Neural cell (in vitro differentiated cells): ENCODE data around the gene PRR36. TPM values are rescaled to one million over a fixed set of nuclear protein-coding genes. Genes with fewer than 3 reads are reported as not detected.
"Not testable (repeated sequence)": the region's sequence is repeated elsewhere in the genome, so short reads cannot be mapped to it uniquely, and the experiment has no call there.

Experiments used
- H2AFZ ChIP-seq: fragments of 200-600, 300-800 bp; sonication (generic), shearing (Covaris generic); 2 replicates; pipeline ENCODE4 v1.6.0; 2014; ENCODE audit warnings: low read depth, mild to moderate bottlenecking, antibody characterized with exemption, low read length, moderate library complexity
- H3F3A ChIP-seq: fragments of 200-600 bp; shearing (Covaris generic); 2 replicates; pipeline ENCODE4 v1.6.1; 2016; ENCODE audit warnings: mild to moderate bottlenecking, moderate library complexity, mixed read lengths, antibody characterized with exemption, low read length; ENCODE audit not compliant: insufficient read depth, poor library complexity, severe bottlenecking
- H3K27ac ChIP-seq: fragments of 200-600, 300-800 bp; sonication (generic), shearing (Covaris generic); 2 replicates; pipeline ENCODE4 v1.5.1; 2014; ENCODE audit warnings: mild to moderate bottlenecking, low read length, moderate library complexity
- H3K27me3 ChIP-seq: fragments of 300-800, 200-600 bp; sonication (generic), shearing (Covaris generic); 2 replicates; pipeline ENCODE4 v1.6.0; 2014; ENCODE audit warnings: mild to moderate bottlenecking, low read depth, low read length, moderate library complexity; ENCODE audit not compliant: insufficient read depth
- H3K36me3 ChIP-seq: fragments of 300-800, 200-600 bp; sonication (generic), shearing (Covaris generic); 2 replicates; pipeline ENCODE4 v1.5.1; 2014; ENCODE audit warnings: mild to moderate bottlenecking, antibody characterized with exemption, low read length, moderate library complexity; ENCODE audit not compliant: insufficient read depth
- H3K4me2 ChIP-seq: fragments of 300-800, 200-600 bp; sonication (generic), shearing (Covaris generic); 2 replicates; pipeline ENCODE4 v1.6.0; 2014; ENCODE audit warnings: mild to moderate bottlenecking, low read length
- H3K4me3 ChIP-seq: fragments of 300-800, 200-600 bp; sonication (generic), shearing (Covaris generic); 2 replicates; pipeline ENCODE4 v1.5.1; 2014; ENCODE audit warnings: mild to moderate bottlenecking, low read length, moderate library complexity
- H3K79me2 ChIP-seq: fragments of 200-600 bp; shearing (Covaris generic); replicated peaks from 2 replicates; pipeline ENCODE4 v1.6.0; 2014; ENCODE audit warnings: mild to moderate bottlenecking, low read length, moderate library complexity; ENCODE audit not compliant: insufficient read depth
- H3K9ac ChIP-seq: fragments of 300-800, 200-600 bp; sonication (generic), shearing (Covaris generic); 2 replicates; pipeline ENCODE4 v1.6.1; 2016; ENCODE audit warnings: mild to moderate bottlenecking, low read length, mixed read lengths
- H3K9me2 ChIP-seq: fragments of 200-600 bp; shearing (Covaris generic); 2 replicates; pipeline ENCODE4 v1.6.1; 2016; ENCODE audit warnings: mild to moderate bottlenecking, low read length, mixed read lengths; ENCODE audit not compliant: insufficient read depth
- H3K9me3 ChIP-seq: fragments of 200-600, 300-800 bp; sonication (generic), shearing (Covaris generic); 2 replicates; pipeline ENCODE4 v1.6.1; 2016; ENCODE audit warnings: mild to moderate bottlenecking, mixed run types, low read length, moderate library complexity, mixed read lengths
- H4K20me1 ChIP-seq: fragments of 200-600 bp; shearing (Covaris generic); 2 replicates; pipeline ENCODE4 v1.6.1; 2016; ENCODE audit warnings: mild to moderate bottlenecking, mixed run types; ENCODE audit not compliant: insufficient read depth
- CTCF ChIP-seq: fragments of 450-650 bp; IDR thresholded peaks from 2 replicates; pipeline ENCODE4 v1.5.1; 2014; ENCODE audit warnings: antibody characterized with exemption, mild to moderate bottlenecking, moderate library complexity; ENCODE audit not compliant: poor library complexity, severe bottlenecking
- EP300 ChIP-seq: fragments of 450-650 bp; conservative IDR thresholded peaks from 2 replicates; pipeline ENCODE4 v1.6.1; 2014; ENCODE audit warnings: antibody characterized with exemption, mild to moderate bottlenecking, moderate library complexity; ENCODE audit not compliant: poor library complexity, severe bottlenecking
- EZH2 ChIP-seq: fragments of 200-600, 300-800 bp; shearing (Covaris generic), sonication (generic); IDR thresholded peaks from 2 replicates; pipeline ENCODE4 v1.6.1; 2014; ENCODE audit warnings: antibody characterized with exemption, low read length, borderline replicate concordance, mild to moderate bottlenecking; ENCODE audit not compliant: insufficient read depth, poor library complexity, severe bottlenecking
- MXI1 ChIP-seq: fragments of 450-650 bp; conservative IDR thresholded peaks from 2 replicates; pipeline ENCODE4 v1.6.1; 2014; ENCODE audit warnings: antibody characterized with exemption, mild to moderate bottlenecking; ENCODE audit not compliant: poor library complexity, severe bottlenecking
- POLR2AphosphoS5 ChIP-seq: IDR thresholded peaks from 2 replicates; pipeline ENCODE4 v1.6.1; 2012
- RAD21 ChIP-seq: fragments of 450-650 bp; conservative IDR thresholded peaks from 2 replicates; pipeline ENCODE4 v1.6.1; 2014; ENCODE audit warnings: antibody characterized with exemption, mild to moderate bottlenecking, moderate library complexity
- REST ChIP-seq: IDR thresholded peaks from 2 replicates; pipeline ENCODE4 v1.6.1; 2012; ENCODE audit warnings: borderline replicate concordance
- SMC3 ChIP-seq: fragments of 450-650 bp; conservative IDR thresholded peaks from 2 replicates; pipeline ENCODE4 v1.6.1; 2014; ENCODE audit warnings: antibody characterized with exemption, mild to moderate bottlenecking, moderate library complexity; ENCODE audit not compliant: poor library complexity
- TAF1 ChIP-seq: IDR thresholded peaks from 2 replicates; pipeline ENCODE4 v1.6.1; 2012; ENCODE audit warnings: low read depth
- polyA plus RNA-seq: library from polyadenylated mRNA; depleted of rRNA; stranded (reverse); fragments of >200 nt; gene quantifications from 2 replicates; pipeline ENCODE4 v1.2.3, GENCODE V29; 2014

The PRR36 gene
- polyA plus RNA-seq, 1 donor from 2014 or later = 2.5 TPM

GRCh38 chr19:7918062-7918614, 43.9 kb upstream of the PRR36 start:
- not testable (repeated sequence) for H3F3A ChIP-seq, H3K36me3 ChIP-seq, H3K9ac ChIP-seq, H3K79me2 ChIP-seq, H3K4me2 ChIP-seq, H3K9me2 ChIP-seq, H4K20me1 ChIP-seq, H3K27ac ChIP-seq, H2AFZ ChIP-seq, H3K9me3 ChIP-seq
- TF ChIP-seq CTCF = peak; percentile 18
- Histone ChIP-seq H3K4me3 (peak overlapping the region; percentile 48), H3K27me3 (peaks cover 49% of the 10 kb centered on the region)

- Histone ChIP-seq H3K36me3 (no peaks in the 10 kb centered on the region), H3K4me3 (peak overlapping the region; percentile 48), H4K20me1 (no peaks in the 10 kb centered on the region), H3F3A (no peaks in the 10 kb centered on the region), H2AFZ (no peak overlapping the region), H3K9me3 (no peaks in the 10 kb centered on the region), H3K9me2 (no peaks in the 10 kb centered on the region), H3K4me2 (no peak overlapping the region), H3K79me2 (no peaks in the 10 kb centered on the region), H3K9ac (peak overlapping the region; percentile 5), H3K27ac (no peak overlapping the region), H3K27me3 (peaks cover 49% of the 10 kb centered on the region)
- TF ChIP-seq TAF1 = no peak
- TF ChIP-seq EZH2 = peak; percentile 29
- TF ChIP-seq CTCF = peak; percentile 60
Measured at GRCh38 chr19:7917267-7918061, 43.3 kb upstream of the PRR36 start.

GRCh38 chr19:7916955-7917266, 42.7 kb upstream of the PRR36 start:
- TF ChIP-seq RAD21 = no peak
- TF ChIP-seq POLR2AphosphoS5 = no peak
- TF ChIP-seq TAF1 = no peak
- TF ChIP-seq CTCF = no peak
- no peak for TF ChIP-seq EP300
- no peak for TF ChIP-seq REST
- peak; percentile 33 for TF ChIP-seq EZH2
- no peak for TF ChIP-seq MXI1
- no peak for TF ChIP-seq SMC3
- no peaks in the 10 kb centered on the region for H3F3A ChIP-seq
- H4K20me1 ChIP-seq = no peaks in the 10 kb centered on the region
- no peak overlapping the region for H3K4me2 ChIP-seq
- no peak overlapping the region for H3K9ac ChIP-seq
- H3K27me3 ChIP-seq = peaks cover 49% of the 10 kb centered on the region
- H3K9me3 ChIP-seq = no peaks in the 10 kb centered on the region
- no peaks in the 10 kb centered on the region for H3K9me2 ChIP-seq
- H2AFZ ChIP-seq = no peak overlapping the region
- H3K36me3 ChIP-seq = no peaks in the 10 kb centered on the region
- H3K79me2 ChIP-seq = no peaks in the 10 kb centered on the region
- no peak overlapping the region for H3K27ac ChIP-seq
- no peak overlapping the region for H3K4me3 ChIP-seq
